NOMO-1 (cell line): ENCODE results near the gene CAMTA1.
"Not testable (repeated sequence)": the region's sequence is repeated elsewhere in the genome, so short reads cannot be mapped to it uniquely, and the experiment has no call there.

ENCODE experiments used
- DNase-seq, 2 experiments: peaks; one replicate each; lab custom pipeline; 2025; ENCODE audit not compliant: unreplicated experiment in 2 of 2; lab: John Stamatoyannopoulos, UW

Gene CAMTA1

GRCh38 chr1:6845786-6846185, 60.5 kb downstream of the CAMTA1 start:
- DNase-seq: not testable (repeated sequence)

- no peak for DNase-seq
Measured at GRCh38 chr1:6848816-6849215, 63.6 kb downstream of the CAMTA1 start.

- DNase-seq: no peak
Measured at GRCh38 chr1:6850537-6850936, 65.3 kb downstream of the CAMTA1 start.

GRCh38 chr1:6852136-6852890, 67.1 kb downstream of the CAMTA1 start:
- DNase-seq: no peak

GRCh38 chr1:6854166-6854565, 68.9 kb downstream of the CAMTA1 start:
- DNase-seq: no peak

- no peak for DNase-seq
Measured at GRCh38 chr1:6857831-6858230, 72.6 kb downstream of the CAMTA1 start.

- DNase-seq: no peak
Measured at GRCh38 chr1:6858596-6858995, 73.3 kb downstream of the CAMTA1 start.

- no peak for DNase-seq
Measured at GRCh38 chr1:6859415-6860343, 74.4 kb downstream of the CAMTA1 start.

- no peak for DNase-seq
Measured at GRCh38 chr1:6860401-6860800, 75.1 kb downstream of the CAMTA1 start.

GRCh38 chr1:6861075-6861724, 75.9 kb downstream of the CAMTA1 start:
- DNase-seq: no peak

- no peak for DNase-seq
Measured at GRCh38 chr1:6862906-6863305, 77.7 kb downstream of the CAMTA1 start.

GRCh38 chr1:6864166-6864565, 78.9 kb downstream of the CAMTA1 start:
- no peak for DNase-seq

- no peak for DNase-seq
Measured at GRCh38 chr1:6866825-6867224, 81.6 kb downstream of the CAMTA1 start.

- no peak for DNase-seq
Measured at GRCh38 chr1:6867321-6867720, 82.1 kb downstream of the CAMTA1 start.

- no peak for DNase-seq
Measured at GRCh38 chr1:6867729-6868659, 82.7 kb downstream of the CAMTA1 start.

- DNase-seq: no peak
Measured at GRCh38 chr1:6868660-6869380, 83.6 kb downstream of the CAMTA1 start.

GRCh38 chr1:6869545-6869944, 84.3 kb downstream of the CAMTA1 start:
- DNase-seq: no peak

- no peak for DNase-seq
Measured at GRCh38 chr1:6870086-6870485, 84.8 kb downstream of the CAMTA1 start.

GRCh38 chr1:6870571-6870970, 85.3 kb downstream of the CAMTA1 start:
- no peak for DNase-seq
